NCI-H2196 treated with DMSO at 0.1 percent for 48 hours (cell line): ENCODE measurements around the gene HSFY2.
"Not testable (repeated sequence)": the region's sequence is repeated elsewhere in the genome, so short reads cannot be mapped to it uniquely, and the experiment has no call there.

ENCODE experiments used
- DNase-seq: peaks from one replicate; lab custom pipeline; 2025; ENCODE audit not compliant: unreplicated experiment; lab: John Stamatoyannopoulos, UW

HSFY2 gene, protein sequence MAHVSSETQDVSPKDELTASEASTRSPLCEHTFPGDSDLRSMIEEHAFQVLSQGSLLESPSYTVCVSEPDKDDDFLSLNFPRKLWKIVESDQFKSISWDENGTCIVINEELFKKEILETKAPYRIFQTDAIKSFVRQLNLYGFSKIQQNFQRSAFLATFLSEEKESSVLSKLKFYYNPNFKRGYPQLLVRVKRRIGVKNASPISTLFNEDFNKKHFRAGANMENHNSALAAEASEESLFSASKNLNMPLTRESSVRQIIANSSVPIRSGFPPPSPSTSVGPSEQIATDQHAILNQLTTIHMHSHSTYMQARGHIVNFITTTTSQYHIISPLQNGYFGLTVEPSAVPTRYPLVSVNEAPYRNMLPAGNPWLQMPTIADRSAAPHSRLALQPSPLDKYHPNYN

DNA sequence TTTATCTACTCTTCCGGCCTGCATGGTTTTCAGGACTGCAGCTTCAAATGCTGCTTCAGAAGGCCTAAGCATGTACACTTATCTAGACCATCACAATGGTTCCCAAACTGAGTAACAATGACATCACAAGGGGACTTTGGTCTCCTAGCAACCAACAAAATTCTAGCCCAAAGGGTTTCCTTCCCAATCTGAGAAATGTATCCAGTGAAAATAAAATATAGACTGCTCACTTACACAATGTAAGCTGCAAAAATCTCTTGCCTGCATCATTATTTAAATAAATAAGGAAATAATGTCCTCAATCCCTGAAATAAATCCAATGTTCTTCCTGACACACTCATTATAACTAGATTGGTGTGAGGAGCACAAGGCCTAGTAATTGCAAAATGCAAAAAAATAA, at the start of gene HSFY2:
Gene HSFY2, minus strand, starts transcription at position 101 of the 400 bp plus-strand sequence. CDS start 117 bp downstream, outside the sequence.
- DNase-seq: not testable (repeated sequence)

DNA sequence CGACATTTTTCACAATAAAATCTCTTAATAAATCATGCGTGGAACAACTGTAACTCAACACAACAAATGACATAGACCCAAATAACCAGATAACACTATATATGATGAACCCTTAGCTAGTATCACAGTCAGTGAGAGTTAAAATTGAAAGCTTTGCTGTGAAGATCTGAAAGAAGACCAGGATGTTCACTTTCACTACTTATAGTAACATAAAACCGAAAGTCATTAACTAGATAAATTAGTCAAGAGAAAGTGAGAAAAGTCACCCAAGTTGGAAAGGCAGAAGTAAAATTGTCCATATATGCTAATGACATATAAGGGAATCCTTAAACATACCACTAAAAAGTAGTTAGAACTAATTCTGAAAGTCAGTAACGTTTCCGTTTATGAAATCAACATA, 42.2 kb upstream of the HSFY2 start:
- DNase-seq: not testable (repeated sequence)

DNA sequence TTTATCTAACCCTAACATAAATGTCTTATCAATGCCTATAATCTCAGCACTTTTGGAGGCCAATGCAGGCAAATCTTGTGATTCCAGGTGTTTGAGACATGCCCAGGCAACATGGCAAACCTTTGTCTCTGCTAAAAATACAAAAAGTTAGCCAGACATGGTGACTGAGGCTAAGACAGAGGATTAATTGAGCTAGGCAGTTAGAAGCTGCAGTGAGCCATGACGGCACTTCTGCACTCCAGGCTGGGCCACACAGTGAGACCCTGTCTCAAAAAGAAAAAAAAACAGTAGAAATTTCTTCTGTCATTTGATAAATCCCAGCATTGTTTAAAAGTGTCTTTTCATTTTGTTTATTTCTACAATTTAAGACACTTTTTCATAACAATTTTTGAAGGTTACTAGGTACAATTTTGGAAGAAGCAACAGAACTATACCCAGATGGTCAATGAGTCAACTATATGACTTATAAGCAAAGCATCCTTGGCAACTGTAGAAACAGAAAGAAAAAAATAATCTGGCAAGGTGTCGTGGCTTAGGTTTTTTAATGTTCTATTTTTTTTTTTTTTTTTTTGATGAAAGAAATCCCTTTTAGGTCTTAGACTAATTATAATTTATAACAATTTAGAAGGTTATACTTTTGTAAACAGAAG, 15.3 kb upstream of the HSFY2 start:
- not testable (repeated sequence) for DNase-seq

DNA sequence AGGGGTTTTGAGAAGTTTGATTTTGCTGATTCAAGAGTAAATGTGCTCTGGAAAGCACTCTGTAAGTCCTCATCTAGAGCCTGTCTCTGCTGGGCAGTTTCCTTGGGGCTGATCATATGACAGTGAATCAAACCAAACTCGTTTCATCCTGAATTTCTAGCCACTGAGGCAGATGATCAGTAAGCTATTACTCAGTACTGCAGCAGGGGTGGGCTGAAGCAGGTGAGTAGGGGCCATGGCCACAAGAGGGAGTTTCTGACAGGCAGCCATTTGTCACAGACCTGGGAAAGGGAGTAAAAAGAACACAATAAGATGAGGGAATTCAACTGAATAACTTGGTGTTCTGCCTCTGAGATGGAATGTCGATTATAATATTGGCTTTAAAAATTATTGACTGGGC, 19.5 kb downstream of the HSFY2 start:
- not testable (repeated sequence) for DNase-seq

DNA sequence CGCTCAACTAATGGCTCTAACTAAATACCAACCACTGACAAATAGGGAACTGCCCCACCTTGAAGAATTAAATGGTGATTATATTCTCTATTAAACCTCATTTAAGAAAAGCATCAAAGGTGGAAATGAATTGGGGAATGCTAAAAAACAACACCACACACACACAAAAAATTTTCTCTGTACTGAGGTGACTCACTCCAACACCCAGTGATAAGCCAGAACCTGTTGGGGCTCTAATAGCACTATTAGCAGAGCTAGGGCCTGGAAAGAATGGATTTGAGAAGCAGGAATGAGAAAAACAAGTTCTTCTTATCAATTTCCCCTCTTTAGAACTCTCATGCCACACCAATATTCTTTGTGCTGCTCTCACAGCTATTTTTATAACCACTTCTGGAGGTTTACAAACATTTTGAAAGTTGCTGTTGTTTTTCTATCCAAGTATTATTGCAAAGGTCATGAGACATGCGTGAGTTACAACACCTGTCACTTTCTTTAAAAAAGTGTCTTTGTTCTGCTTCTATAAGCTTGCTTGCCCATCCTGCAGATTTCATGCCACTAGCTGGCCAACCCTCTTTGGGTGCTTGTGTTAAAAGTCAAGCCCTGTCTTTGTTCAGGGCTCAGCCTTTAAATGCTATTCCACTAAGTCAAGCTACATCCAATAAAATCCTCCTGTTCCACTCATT, 20.3 kb downstream of the HSFY2 start:
- DNase-seq: not testable (repeated sequence)

DNA sequence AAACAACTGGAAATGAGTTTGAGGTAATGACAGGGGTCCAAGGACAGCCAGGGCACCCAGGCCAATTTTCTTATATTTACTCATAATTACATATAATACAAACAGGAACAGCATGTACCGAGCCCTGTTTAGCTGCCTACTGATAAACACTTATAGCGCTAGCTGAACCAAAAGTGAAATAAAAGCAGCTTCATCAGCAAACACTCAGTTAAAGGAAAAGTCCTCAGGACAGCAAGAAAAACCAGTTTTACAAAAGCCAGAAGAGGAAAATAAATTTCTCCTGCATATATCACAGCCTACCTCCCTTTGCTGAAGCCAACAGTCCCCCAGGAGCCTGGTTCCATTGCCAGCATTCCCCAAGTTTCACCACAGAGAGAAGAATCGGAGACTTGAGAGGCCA, 49.8 kb downstream of the HSFY2 start:
- not testable (repeated sequence) for DNase-seq
